Measurements from ENCODE around the gene GTF3C6.

The GTF3C6 gene

GRCh38 chr6:110946498-110946897, 12.0 kb upstream of the GTF3C6 start:
- H3K4me3 ChIP-seq (ENCODE audit: insufficient read depth in 1 of 2, low read depth in 1 of 2, low read length in 2 of 2): no peak overlapping the region
- no peaks in the 10 kb centered on the region for H3K36me3 ChIP-seq (ENCODE audit: control insufficient read depth in 1 of 2, insufficient read depth in 2 of 2, low read depth in 1 of 2, low read length in 2 of 2)
- no peak overlapping the region for H3K27ac ChIP-seq (ENCODE audit: low read length, poor library complexity, severe bottlenecking)
- H2BK5ac ChIP-seq (ENCODE audit: low read depth, low read length, poor library complexity, severe bottlenecking): no peak overlapping the region
- no peaks in the 10 kb centered on the region for H3K9me3 ChIP-seq (ENCODE audit: control insufficient read depth, low read length)
- H3K79me1 ChIP-seq (replicated peaks; ENCODE audit: low read length, poor library complexity, severe bottlenecking): no peaks in the 10 kb centered on the region
- no peak overlapping the region for H3K18ac ChIP-seq (ENCODE audit: low read depth in 1 of 2, low read length in 2 of 2)
- no peak for DNase-seq
- no peak overlapping the region for H3K14ac ChIP-seq (ENCODE audit: low read length in 2 of 2)
- 97% methylated on average over 2 of the region's 2 CpGs for WGBS
- H4K8ac ChIP-seq (ENCODE audit: low read length): no peak overlapping the region
- H2BK15ac ChIP-seq (ENCODE audit: low read depth, poor library complexity, severe bottlenecking): no peak overlapping the region
- H4K91ac ChIP-seq (ENCODE audit: low read length): no peak overlapping the region
- H3K4me1 ChIP-seq (ENCODE audit: control insufficient read depth, insufficient read depth, low read depth, low read length): peaks cover 4% of the 10 kb centered on the region
- H3K4me2 ChIP-seq (ENCODE audit: low read length, poor library complexity, severe bottlenecking): no peak overlapping the region
- H3K27me3 ChIP-seq (ENCODE audit: control insufficient read depth in 1 of 2, insufficient read depth in 1 of 2, low read length in 2 of 2): no peaks in the 10 kb centered on the region
- H2BK120ac ChIP-seq (ENCODE audit: low read depth, low read length): no peak overlapping the region
- no peak overlapping the region for H2AFZ ChIP-seq (ENCODE audit: low read depth, low read length)
- no peak overlapping the region for H2AK5ac ChIP-seq (ENCODE audit: low read length, severe bottlenecking)
- no peak overlapping the region for H2BK12ac ChIP-seq (ENCODE audit: low read length in 2 of 2)
- no peak overlapping the region for H3K4ac ChIP-seq (ENCODE audit: low read depth in 1 of 2, low read length in 2 of 2)
- no peak overlapping the region for H3K23ac ChIP-seq (ENCODE audit: low read length in 2 of 2)
- no peak overlapping the region for H3K9ac ChIP-seq (ENCODE audit: low read length)

GRCh38 chr6:110949679-110950285, 8.7 kb upstream of the GTF3C6 start:
- no peak overlapping the region for H2AK5ac ChIP-seq (ENCODE audit: low read length, severe bottlenecking)
- no peaks in the 10 kb centered on the region for H3K36me3 ChIP-seq (ENCODE audit: control insufficient read depth in 1 of 2, insufficient read depth in 2 of 2, low read depth in 1 of 2, low read length in 2 of 2)
- H4K8ac ChIP-seq (ENCODE audit: low read length): no peak overlapping the region
- no peaks in the 10 kb centered on the region for H3K9me3 ChIP-seq (ENCODE audit: control insufficient read depth, low read length)
- H2BK12ac ChIP-seq (ENCODE audit: low read length in 2 of 2): no peak overlapping the region
- H3K79me1 ChIP-seq (replicated peaks; ENCODE audit: low read length, poor library complexity, severe bottlenecking): no peaks in the 10 kb centered on the region
- H3K23ac ChIP-seq (ENCODE audit: low read length in 2 of 2): no peak overlapping the region
- no peaks in the 10 kb centered on the region for H3K27me3 ChIP-seq (ENCODE audit: control insufficient read depth in 1 of 2, insufficient read depth in 1 of 2, low read length in 2 of 2)
- no peak overlapping the region for H3K4me3 ChIP-seq (ENCODE audit: insufficient read depth in 1 of 2, low read depth in 1 of 2, low read length in 2 of 2)
- no peak overlapping the region for H3K14ac ChIP-seq (ENCODE audit: low read length in 2 of 2)
- H3K4me2 ChIP-seq (ENCODE audit: low read length, poor library complexity, severe bottlenecking): no peak overlapping the region
- H2AFZ ChIP-seq (ENCODE audit: low read depth, low read length): no peak overlapping the region
- peaks cover 5% of the 10 kb centered on the region for H3K4me1 ChIP-seq (ENCODE audit: control insufficient read depth, insufficient read depth, low read depth, low read length)
- no peak overlapping the region for H2BK15ac ChIP-seq (ENCODE audit: low read depth, poor library complexity, severe bottlenecking)
- no peak overlapping the region for H3K4ac ChIP-seq (ENCODE audit: low read depth in 1 of 2, low read length in 2 of 2)
- no peak overlapping the region for H4K91ac ChIP-seq (ENCODE audit: low read length)
- DNase-seq: peak; percentile 33
- peak overlapping the region; percentile 19 for H2BK5ac ChIP-seq (ENCODE audit: low read depth, low read length, poor library complexity, severe bottlenecking)
- H3K18ac ChIP-seq (ENCODE audit: low read depth in 1 of 2, low read length in 2 of 2): no peak overlapping the region
- H3K9ac ChIP-seq (ENCODE audit: low read length): peak overlapping the region; percentile 44
- WGBS: 100% methylated on average over 3 of the region's 8 CpGs
- no peak overlapping the region for H2BK120ac ChIP-seq (ENCODE audit: low read depth, low read length)
- no peak overlapping the region for H3K27ac ChIP-seq (ENCODE audit: low read length, poor library complexity, severe bottlenecking)

- DNase-seq: peak; percentile 2
These were observed 8.1 kb upstream of the GTF3C6 start for GRCh38 chr6:110950440-110950839.

GRCh38 chr6:110951008-110951407, 7.5 kb upstream of the GTF3C6 start:
- no peak overlapping the region for H3K4me3 ChIP-seq (ENCODE audit: insufficient read depth in 1 of 2, low read depth in 1 of 2, low read length in 2 of 2)
- no peak overlapping the region for H3K23ac ChIP-seq (ENCODE audit: low read length in 2 of 2)
- no peaks in the 10 kb centered on the region for H3K9me3 ChIP-seq (ENCODE audit: control insufficient read depth, low read length)
- peak overlapping the region; percentile 51 for H3K9ac ChIP-seq (ENCODE audit: low read length)
- 75% methylated on average over 1 of the region's 1 CpG for WGBS
- no peak overlapping the region for H2BK5ac ChIP-seq (ENCODE audit: low read depth, low read length, poor library complexity, severe bottlenecking)
- H2BK12ac ChIP-seq (ENCODE audit: low read length in 2 of 2): no peak overlapping the region
- no peak overlapping the region for H2BK120ac ChIP-seq (ENCODE audit: low read depth, low read length)
- no peak overlapping the region for H2AK5ac ChIP-seq (ENCODE audit: low read length, severe bottlenecking)
- H3K4ac ChIP-seq (ENCODE audit: low read depth in 1 of 2, low read length in 2 of 2): no peak overlapping the region
- no peaks in the 10 kb centered on the region for H3K27me3 ChIP-seq (ENCODE audit: control insufficient read depth in 1 of 2, insufficient read depth in 1 of 2, low read length in 2 of 2)
- no peaks in the 10 kb centered on the region for H3K36me3 ChIP-seq (ENCODE audit: control insufficient read depth in 1 of 2, insufficient read depth in 2 of 2, low read depth in 1 of 2, low read length in 2 of 2)
- no peak overlapping the region for H4K91ac ChIP-seq (ENCODE audit: low read length)
- no peaks in the 10 kb centered on the region for H3K79me1 ChIP-seq (replicated peaks; ENCODE audit: low read length, poor library complexity, severe bottlenecking)
- H3K27ac ChIP-seq (ENCODE audit: low read length, poor library complexity, severe bottlenecking): peak overlapping the region; percentile 41
- H2BK15ac ChIP-seq (ENCODE audit: low read depth, poor library complexity, severe bottlenecking): no peak overlapping the region
- H3K4me2 ChIP-seq (ENCODE audit: low read length, poor library complexity, severe bottlenecking): no peak overlapping the region
- H3K14ac ChIP-seq (ENCODE audit: low read length in 2 of 2): no peak overlapping the region
- H4K8ac ChIP-seq (ENCODE audit: low read length): no peak overlapping the region
- peaks cover 3% of the 10 kb centered on the region for H3K4me1 ChIP-seq (ENCODE audit: control insufficient read depth, insufficient read depth, low read depth, low read length)
- H3K18ac ChIP-seq (ENCODE audit: low read depth in 1 of 2, low read length in 2 of 2): no peak overlapping the region
- DNase-seq: no peak
- H2AFZ ChIP-seq (ENCODE audit: low read depth, low read length): no peak overlapping the region

More at GRCh38 chr6:110950440-110950839, 8.1 kb upstream of the GTF3C6 start:
- Histone ChIP-seq H3K9me3 (ENCODE audit: control insufficient read depth, low read length) (no peaks in the 10 kb centered on the region), H2BK12ac (ENCODE audit: low read length in 2 of 2) (no peak overlapping the region), H3K18ac (ENCODE audit: low read depth in 1 of 2, low read length in 2 of 2) (no peak overlapping the region), H2BK120ac (ENCODE audit: low read depth, low read length) (no peak overlapping the region), H3K4ac (ENCODE audit: low read depth in 1 of 2, low read length in 2 of 2) (no peak overlapping the region), H4K91ac (ENCODE audit: low read length) (no peak overlapping the region), H3K9ac (ENCODE audit: low read length) (peak overlapping the region; percentile 51), H3K79me1 (replicated peaks; ENCODE audit: low read length, poor library complexity, severe bottlenecking) (no peaks in the 10 kb centered on the region), H2AK5ac (ENCODE audit: low read length, severe bottlenecking) (no peak overlapping the region), H3K27me3 (ENCODE audit: control insufficient read depth in 1 of 2, insufficient read depth in 1 of 2, low read length in 2 of 2) (no peaks in the 10 kb centered on the region), H3K4me3 (ENCODE audit: insufficient read depth in 1 of 2, low read depth in 1 of 2, low read length in 2 of 2) (no peak overlapping the region), H2BK15ac (ENCODE audit: low read depth, poor library complexity, severe bottlenecking) (no peak overlapping the region), H3K36me3 (ENCODE audit: control insufficient read depth in 1 of 2, insufficient read depth in 2 of 2, low read depth in 1 of 2, low read length in 2 of 2) (no peaks in the 10 kb centered on the region), H3K27ac (ENCODE audit: low read length, poor library complexity, severe bottlenecking) (peak overlapping the region; percentile 41), H2BK5ac (ENCODE audit: low read depth, low read length, poor library complexity, severe bottlenecking) (no peak overlapping the region), H3K14ac (ENCODE audit: low read length in 2 of 2) (no peak overlapping the region), H3K4me2 (ENCODE audit: low read length, poor library complexity, severe bottlenecking) (no peak overlapping the region), H3K4me1 (ENCODE audit: control insufficient read depth, insufficient read depth, low read depth, low read length) (peaks cover 3% of the 10 kb centered on the region), H3K23ac (ENCODE audit: low read length in 2 of 2) (no peak overlapping the region), H4K8ac (ENCODE audit: low read length) (no peak overlapping the region), H2AFZ (ENCODE audit: low read depth, low read length) (no peak overlapping the region)

All from mesenchymal stem cell (in vitro differentiated cells and primary cell).